B cell (primary cell): ENCODE results near the gene FIZ1. TPM values are rescaled to one million over a fixed set of nuclear protein-coding genes. Genes with fewer than 3 reads are reported as not detected.

ENCODE experiments used
- ATAC-seq: fragments of 200-7000 bp; cut with Tn5 transposase; one replicate; pipeline ENCODE4 v1.10.0; 2021; ENCODE audit warnings: low read depth, mild to moderate bottlenecking, moderate number of reproducible peaks, moderate library complexity
- CTCF ChIA-PET: fragments of 350-600 bp; sonication (Branson Sonifier 250); formaldehyde crosslinking; loops from one replicate; lab custom pipeline; 2021; ENCODE audit warnings: antibody characterized with exemption, inconsistent platforms; lab: Charles Lee
- POLR2A ChIA-PET: fragments of 350-600 bp; sonication (Branson Sonifier 250); formaldehyde crosslinking; loops from one replicate; lab custom pipeline; 2021; ENCODE audit warnings: antibody characterized with exemption; lab: Charles Lee
- DNase-seq: peaks from one replicate; pipeline ENCODE4 v3.0.0; 2013
- H2AFZ ChIP-seq: 2 replicates; pipeline ENCODE4 v1.6.1; 2012; ENCODE audit warnings: mild to moderate bottlenecking, low read depth, low read length; ENCODE audit not compliant: insufficient read depth, poor library complexity, severe bottlenecking
- H3K27ac ChIP-seq, 2 donors: 1 replicate in 1 of 2; 2 replicates in 1 of 2; pipeline ENCODE4 v1.5.1; 2012 to 2013; ENCODE audit warnings: low read length in 2 of 2, mild to moderate bottlenecking in 2 of 2, moderate library complexity in 1 of 2
- H3K27me3 ChIP-seq, 4 experiments: fragments of 200-600 bp in 1 of 4; sonication (generic) in 1 of 4; replicated peaks in 1 of 4; 1 replicate in 2 of 4; 2 replicates in 2 of 4; pipeline versions ENCODE4 v1.6.1 to v1.7.0; 2013 to 2016; ENCODE audit warnings: low read length in 3 of 4, mild to moderate bottlenecking in 2 of 4, mixed read lengths in 1 of 4, moderate library complexity in 1 of 4; ENCODE audit not compliant: insufficient read depth in 4 of 4, control insufficient read depth in 3 of 4; ENCODE audit errors: control extremely low read depth in 1 of 4
- H3K36me3 ChIP-seq, 2 experiments: replicated peaks in 1 of 2; 1 replicate in 1 of 2; 2 replicates in 1 of 2; pipeline versions ENCODE4 v1.6.1 to v1.7.1; 2013; ENCODE audit warnings: low read length in 1 of 2; ENCODE audit not compliant: insufficient read depth in 2 of 2, control insufficient read depth in 1 of 2; ENCODE audit errors: control extremely low read depth in 1 of 2, extremely low read depth in 1 of 2
- H3K4me1 ChIP-seq, 2 donors: fragments of 200-600 bp in 1 of 2; sonication (generic) in 1 of 2; 1 replicate in 1 of 2; 2 replicates in 1 of 2; pipeline versions ENCODE4 v1.5.1 to v1.6.1; 2013 to 2017; ENCODE audit warnings: low read length in 2 of 2; ENCODE audit not compliant: control insufficient read depth in 2 of 2, insufficient read depth in 2 of 2
- H3K4me2 ChIP-seq: replicated peaks from 2 replicates; pipeline ENCODE3; 2012; ENCODE audit warnings: mild to moderate bottlenecking, low read depth, low read length; ENCODE audit not compliant: poor library complexity, severe bottlenecking
- H3K4me3 ChIP-seq, 5 experiments: fragments of 200-600 bp in 1 of 5; sonication (generic) in 1 of 5; 1 replicate in 3 of 5; 2 replicates in 2 of 5; pipeline versions ENCODE4 v1.5.1 to v1.7.0; 2011 to 2016; ENCODE audit warnings: low read length in 4 of 5, mild to moderate bottlenecking in 4 of 5, low read depth in 2 of 5, control low read depth in 1 of 5, moderate library complexity in 1 of 5; ENCODE audit not compliant: insufficient read depth in 1 of 5; ENCODE audit errors: control extremely low read depth in 1 of 5, extremely low read depth in 1 of 5
- H3K79me2 ChIP-seq: fragments of 200-600 bp; sonication (generic); one replicate; pipeline ENCODE4 v1.6.0; 2016; ENCODE audit warnings: low read length; ENCODE audit not compliant: control insufficient read depth, insufficient read depth
- H3K9ac ChIP-seq: fragments of 200-600 bp; sonication (generic); 2 replicates; pipeline ENCODE4 v1.6.1; 2017; ENCODE audit warnings: mild to moderate bottlenecking, low read length, moderate library complexity
- H3K9me3 ChIP-seq, 3 donors: one replicate each; pipeline versions ENCODE4 v1.6.1 to v1.7.1; 2013; ENCODE audit warnings: low read length in 2 of 3; ENCODE audit not compliant: control insufficient read depth in 2 of 3, insufficient read depth in 1 of 3; ENCODE audit errors: control extremely low read depth in 1 of 3
- H4K20me1 ChIP-seq: 2 replicates; pipeline ENCODE4 v1.6.0; 2012; ENCODE audit warnings: mild to moderate bottlenecking, low read length; ENCODE audit not compliant: insufficient read depth, control insufficient read depth, poor library complexity, severe bottlenecking
- H3K27ac Mint-ChIP-seq: one replicate; pipeline ENCODE4 v1.8.0; 2021; ENCODE audit warnings: mixed read lengths
- H3K27me3 Mint-ChIP-seq: one replicate; pipeline ENCODE4 v1.8.0; 2021; ENCODE audit warnings: mixed read lengths
- H3K4me1 Mint-ChIP-seq: one replicate; pipeline ENCODE4 v1.8.0; 2021; ENCODE audit warnings: mixed read lengths
- H3K4me3 Mint-ChIP-seq: one replicate; pipeline ENCODE4 v1.8.0; 2021; ENCODE audit warnings: mixed read lengths
- H3K9me3 Mint-ChIP-seq: one replicate; pipeline ENCODE4 v1.8.0; 2022; ENCODE audit warnings: mixed read lengths; ENCODE audit not compliant: insufficient read depth
- CTCF ChIP-seq: fragments of 200-600 bp; IDR thresholded peaks from one replicate; pipeline ENCODE4 v1.8.0; 2022; ENCODE audit warnings: antibody characterized with exemption, mild to moderate bottlenecking
- EZH2 ChIP-seq: IDR thresholded peaks from 2 replicates; pipeline ENCODE4 v1.6.1; 2012; ENCODE audit warnings: borderline replicate concordance, low read depth, mild to moderate bottlenecking, moderate library complexity, low read length; ENCODE audit not compliant: insufficient read depth, poor library complexity, severe bottlenecking
- WGBS: methylation state at CpG from one replicate; pipeline ENCODE4 v1.1.5; 2013; ENCODE audit warnings: missing lambda C conversion rate; ENCODE audit not compliant: insufficient coverage; 5-methylcytosine and 5-hydroxymethylcytosine counted together
- intact Hi-C: fragments of 100-400 bp; cut with micrococcal nuclease; formaldehyde crosslinking; loops from one replicate; pipeline ENCODE4 v1.10.0; 2022
- polyA plus RNA-seq: library from polyadenylated mRNA; depleted of rRNA; stranded (reverse); fragments of >200 nt; gene quantifications from 2 replicates; pipeline ENCODE4 v1.2.3, GENCODE V29; 2012
- total RNA-seq, 2 donors: library from RNA; stranded (reverse); fragments of 120-200 nt in 1 of 2; gene quantifications; 1 replicate in 1 of 2; 2 replicates in 1 of 2; pipeline versions ENCODE4 v1.2.3 to v1.2.4, GENCODE V29; 2013 to 2022

Gene FIZ1
- total and polyA plus RNA-seq, 2 donors (not counting 1 experiment from before 2014, with no cell fraction given): 8.0 to 26.4 TPM

- WGBS: 98% methylated on average over 19 of the region's 21 CpGs
- H3K4me1 Mint-ChIP-seq: peaks cover 50% of the 10 kb centered on the region
- no peaks in the 10 kb centered on the region for H3K9me3 Mint-ChIP-seq
- TF ChIP-seq EZH2 (no peak), CTCF (no peak)
- H3K4me3 ChIP-seq: no peak overlapping the region
- peaks cover 22% of the 10 kb centered on the region for H3K79me2 ChIP-seq
- ChIA-PET POLR2A (no interaction called here), CTCF (interaction anchor here (1.6 kb wide), 1 partner anchor 86 kb away, joined by 5 read pairs; no protein-coding TSS in a partner anchor)
- no peaks in the 10 kb centered on the region for H3K27me3 ChIP-seq
- no peak for DNase-seq
- H4K20me1 ChIP-seq: no peaks in the 10 kb centered on the region
- H2AFZ ChIP-seq: no peak overlapping the region
- no peak overlapping the region for H3K27ac Mint-ChIP-seq
- H3K9ac ChIP-seq: no peak overlapping the region
- ATAC-seq: no peak
- no peak overlapping the region for H3K4me2 ChIP-seq
- H3K4me3 Mint-ChIP-seq: peak overlapping the region; percentile 47
- peaks cover 17 to 42% of the 10 kb centered on the region in 2 donors for H3K4me1 ChIP-seq
- peaks cover 0 to 8% (median 0%) of the 10 kb centered on the region in 3 donors for H3K9me3 ChIP-seq
- H3K27ac ChIP-seq: no peak overlapping the region
- H3K36me3 ChIP-seq: peaks cover 0 to 3% of the 10 kb centered on the region in 2 experiments
- no peaks in the 10 kb centered on the region for H3K27me3 Mint-ChIP-seq
- intact Hi-C loops: loop anchor here (10.0 kb wide), 2 partner anchors 318 to 348 kb away; partner anchors contain the start of genes BRSK1, HSPBP1 and PPP6R1
Observed at GRCh38 chr19:55603115-55603514, 3.8 kb upstream of the FIZ1 start.
